H1 (cell line): ENCODE data around the gene NRAS. TPM values are rescaled to one million over a fixed set of nuclear protein-coding genes. Genes with fewer than 3 reads are reported as not detected.

ENCODE experiments used
- CTCF ChIA-PET: fragments of 300-600 bp; sonication (Branson Sonifier 250); formaldehyde crosslinking; loops from one replicate; lab custom pipeline; 2021; ENCODE audit not compliant: partially characterized antibody; lab: Charles Lee
- POLR2A ChIA-PET: fragments of 300-600 bp; sonication (Branson Sonifier 250); formaldehyde crosslinking; loops from one replicate; lab custom pipeline; 2021; ENCODE audit warnings: inconsistent platforms; ENCODE audit not compliant: partially characterized antibody; lab: Charles Lee
- DNase-seq, 2 experiments: peaks; one replicate each; pipeline versions ENCODE4 v3.0.0 to v3.0.0-alpha.2; 2010 to 2022; ENCODE audit warnings: low spot score in 2 of 2, low read depth in 1 of 2, mixed read lengths in 1 of 2
- FAIRE-seq: peaks from 2 replicates; lab custom pipeline; 2011; peaks lifted over from hg19 to GRCh38; lab: Jason Lieb, UNC
- H2AFZ ChIP-seq: 2 replicates; pipeline ENCODE4 v1.8.1; 2012; ENCODE audit warnings: low read length, inconsistent platforms
- H2AK5ac ChIP-seq: 2 replicates; pipeline ENCODE4 v1.6.1; 2013; ENCODE audit warnings: low read depth, low read length
- H2BK120ac ChIP-seq: replicated peaks from 2 replicates; pipeline ENCODE3; 2013; ENCODE audit warnings: low read depth, low read length, inconsistent platforms
- H2BK12ac ChIP-seq: 2 replicates; pipeline ENCODE4 v1.6.1; 2013; ENCODE audit warnings: low read depth, low read length
- H2BK15ac ChIP-seq: 2 replicates; pipeline ENCODE4 v1.6.1; 2013; ENCODE audit warnings: low read length
- H2BK20ac ChIP-seq: 2 replicates; pipeline ENCODE4 v1.6.1; 2013; ENCODE audit warnings: low read length
- H2BK5ac ChIP-seq: 2 replicates; pipeline ENCODE4 v1.6.1; 2013; ENCODE audit warnings: low read depth, low read length
- H3K14ac ChIP-seq: 2 replicates; pipeline ENCODE4 v1.6.1; 2013; ENCODE audit warnings: inconsistent platforms; ENCODE audit not compliant: insufficient read length
- H3K18ac ChIP-seq: 2 replicates; pipeline ENCODE4 v1.6.1; 2013; ENCODE audit warnings: low read length; ENCODE audit errors: extremely low read depth
- H3K23ac ChIP-seq: 2 replicates; pipeline ENCODE4 v1.6.1; 2013; ENCODE audit warnings: inconsistent platforms; ENCODE audit not compliant: insufficient read length
- H3K23me2 ChIP-seq: 2 replicates; pipeline ENCODE4 v1.6.1; 2013; ENCODE audit warnings: low read depth, low read length
- H3K27ac ChIP-seq: 2 replicates; pipeline ENCODE4 v1.6.1; 2011; ENCODE audit warnings: low read depth, low read length, inconsistent platforms
- H3K27me3 ChIP-seq, 4 experiments: replicated peaks in 1 of 4; 1 replicate in 1 of 4; 2 replicates in 3 of 4; pipeline versions ENCODE4 v1.6.1 to v1.8.1; 2011 to 2013; ENCODE audit warnings: low read length in 3 of 4, mild to moderate bottlenecking in 3 of 4, inconsistent platforms in 2 of 4, mixed read lengths in 2 of 4, moderate library complexity in 1 of 4; ENCODE audit not compliant: control insufficient read depth in 3 of 4, insufficient read depth in 3 of 4; ENCODE audit errors: extremely low read depth in 1 of 4
- H3K36me3 ChIP-seq, 4 experiments: 2 replicates each; pipeline versions ENCODE4 v1.6.1 to v1.8.1; 2011 to 2013; ENCODE audit warnings: mild to moderate bottlenecking in 4 of 4, low read length in 3 of 4, moderate library complexity in 2 of 4, control low read depth in 1 of 4, inconsistent platforms in 1 of 4; ENCODE audit not compliant: insufficient read depth in 4 of 4, control insufficient read depth in 2 of 4
- H3K4ac ChIP-seq: replicated peaks from 2 replicates; pipeline ENCODE3; 2013; ENCODE audit warnings: low read length, low read depth, mixed read lengths, inconsistent platforms; ENCODE audit not compliant: insufficient read length
- H3K4me1 ChIP-seq, 4 experiments: replicated peaks in 1 of 4; 1 replicate in 1 of 4; 2 replicates in 3 of 4; pipeline versions ENCODE4 v1.6.1 to v1.8.1; 2011 to 2013; ENCODE audit warnings: low read length in 3 of 4, inconsistent platforms in 2 of 4, mixed read lengths in 1 of 4; ENCODE audit not compliant: insufficient read depth in 4 of 4, control insufficient read depth in 3 of 4
- H3K4me2 ChIP-seq, 2 experiments: 2 replicates each; pipeline versions ENCODE4 v1.6.1 to v1.8.1; 2011 to 2013; ENCODE audit warnings: low read depth in 2 of 2, low read length in 2 of 2, control low read depth in 1 of 2, inconsistent platforms in 1 of 2, mild to moderate bottlenecking in 1 of 2; ENCODE audit not compliant: insufficient read depth in 1 of 2
- H3K4me3 ChIP-seq, 4 experiments: fragments of 200-600, 300-600 bp in 1 of 4; sonication (generic), shearing (Covaris generic), sonication (Bioruptor Twin) in 1 of 4; 2 replicates each; pipeline versions ENCODE4 v1.5.1 to v1.8.1; 2011 to 2016; ENCODE audit warnings: low read length in 4 of 4, low read depth in 3 of 4, control low read depth in 2 of 4, inconsistent platforms in 2 of 4, mild to moderate bottlenecking in 2 of 4, mixed read lengths in 1 of 4, moderate library complexity in 1 of 4; ENCODE audit not compliant: insufficient read depth in 2 of 4; ENCODE audit errors: extremely low read depth in 1 of 4
- H3K56ac ChIP-seq: replicated peaks from 2 replicates; pipeline ENCODE3; 2013; ENCODE audit warnings: low read depth, mild to moderate bottlenecking, mixed read lengths, low read length, inconsistent platforms; ENCODE audit not compliant: insufficient read length
- H3K79me1 ChIP-seq: 2 replicates; pipeline ENCODE4 v1.6.1; 2013; ENCODE audit warnings: low read depth, low read length, control low read depth
- H3K79me2 ChIP-seq, 2 experiments: 2 replicates each; pipeline versions ENCODE4 v1.6.1 to v1.8.1; 2012 to 2013; ENCODE audit warnings: low read length in 2 of 2, mild to moderate bottlenecking in 2 of 2, inconsistent platforms in 1 of 2; ENCODE audit not compliant: insufficient read depth in 2 of 2, control insufficient read depth in 1 of 2
- H3K9ac ChIP-seq, 4 experiments: replicated peaks in 1 of 4; 1 replicate in 1 of 4; 2 replicates in 3 of 4; pipeline versions ENCODE4 v1.6.1 to v1.8.1; 2011 to 2013; ENCODE audit warnings: low read depth in 3 of 4, low read length in 3 of 4, control low read depth in 2 of 4, mild to moderate bottlenecking in 2 of 4, moderate library complexity in 2 of 4, inconsistent platforms in 1 of 4; ENCODE audit errors: extremely low read depth in 1 of 4
- H3K9me3 ChIP-seq, 2 experiments: 2 replicates each; pipeline versions ENCODE4 v1.6.1 to v1.8.1; 2012 to 2013; ENCODE audit warnings: mild to moderate bottlenecking in 2 of 2, moderate library complexity in 2 of 2, control low read depth in 1 of 2, inconsistent platforms in 1 of 2, low read depth in 1 of 2, low read length in 1 of 2, mixed read lengths in 1 of 2; ENCODE audit not compliant: insufficient read depth in 2 of 2
- H4K20me1 ChIP-seq, 2 experiments: replicated peaks in 1 of 2; 2 replicates each; pipeline versions ENCODE3 to v1.8.1; 2011 to 2013; ENCODE audit warnings: inconsistent platforms in 2 of 2, low read length in 2 of 2, mild to moderate bottlenecking in 1 of 2; ENCODE audit not compliant: insufficient read depth in 2 of 2, control insufficient read depth in 1 of 2
- H4K5ac ChIP-seq: 2 replicates; pipeline ENCODE4 v1.6.1; 2013; ENCODE audit warnings: low read length, low read depth, mixed read lengths, inconsistent platforms; ENCODE audit not compliant: insufficient read length
- H4K8ac ChIP-seq: 2 replicates; pipeline ENCODE4 v1.8.0; 2013; ENCODE audit warnings: mild to moderate bottlenecking, moderate library complexity, low read length, inconsistent platforms; ENCODE audit not compliant: insufficient read depth; ENCODE audit errors: extremely low read depth
- H4K91ac ChIP-seq: replicated peaks from 2 replicates; pipeline ENCODE3; 2013; ENCODE audit warnings: low read length, mixed read lengths, inconsistent platforms; ENCODE audit not compliant: insufficient read length
- ATF2 ChIP-seq: IDR thresholded peaks from 2 replicates; pipeline ENCODE4 v1.6.1; 2012; ENCODE audit warnings: low read length, inconsistent platforms
- BRCA1 ChIP-seq: IDR thresholded peaks from 2 replicates; pipeline ENCODE4 v1.6.1; 2012; ENCODE audit warnings: low read depth, low read length, improper control_type of control experiment
- GABPA ChIP-seq: IDR thresholded peaks from 2 replicates; pipeline ENCODE4 v1.6.1; 2011; ENCODE audit warnings: mild to moderate bottlenecking, low read length, moderate library complexity, borderline replicate concordance; ENCODE audit not compliant: insufficient read depth
- KDM4A ChIP-seq: IDR thresholded peaks from one replicate; pipeline ENCODE4 v1.7.1; 2012; ENCODE audit warnings: low read depth, mild to moderate bottlenecking, moderate library complexity, low read length, inconsistent platforms; ENCODE audit not compliant: severe bottlenecking
- PHF8 ChIP-seq: fragments of 200-600 bp; sonication (generic); conservative IDR thresholded peaks from 2 replicates; pipeline ENCODE4 v1.7.1; 2012; ENCODE audit warnings: low read depth, mild to moderate bottlenecking, inconsistent platforms, low read length, moderate library complexity
- POLR2AphosphoS5 ChIP-seq: IDR thresholded peaks from 2 replicates; pipeline ENCODE4 v1.6.1; 2011; ENCODE audit warnings: low read depth, low read length
- RFX5 ChIP-seq: IDR thresholded peaks from 2 replicates; pipeline ENCODE4 v1.6.1; 2011; ENCODE audit warnings: low read depth, low read length, improper control_type of control experiment, borderline replicate concordance
- SIN3A ChIP-seq, 2 experiments: IDR thresholded peaks in 1 of 2; conservative IDR thresholded peaks in 1 of 2; 2 replicates each; pipeline ENCODE4 v1.6.1; 2011 to 2012; ENCODE audit warnings: low read length in 2 of 2, improper control_type of control experiment in 1 of 2, low read depth in 1 of 2, mild to moderate bottlenecking in 1 of 2
- SIX5 ChIP-seq: IDR thresholded peaks from 2 replicates; pipeline ENCODE4 v1.6.1; 2011; ENCODE audit warnings: mild to moderate bottlenecking, low read depth, low read length
- TAF1 ChIP-seq: IDR thresholded peaks from 2 replicates; pipeline ENCODE4 v1.6.1; 2011; ENCODE audit warnings: mild to moderate bottlenecking, low read depth, low read length
- ZNF274 ChIP-seq: IDR thresholded peaks from 2 replicates; pipeline ENCODE4 v1.7.0; 2012; ENCODE audit warnings: low read length, borderline replicate concordance; ENCODE audit errors: extremely low read depth
- WGBS, 2 experiments: shearing (Covaris generic) in 1 of 2; methylation state at CpG; one replicate each; pipeline versions ENCODE4 v1.1.6 to v1.1.7; 2013 to 2015; ENCODE audit warnings: low lambda C conversion rate in 2 of 2, mixed read lengths in 2 of 2, inconsistent platforms in 1 of 2, low coverage in 1 of 2, missing lambda C conversion rate in 1 of 2; ENCODE audit not compliant: insufficient replicate concordance in 2 of 2, insufficient coverage in 1 of 2, insufficient read length in 1 of 2; ENCODE audit errors: extremely low coverage in 1 of 2, missing lambda C conversion rate in 1 of 2; 5-methylcytosine and 5-hydroxymethylcytosine counted together
- polyA plus RNA-seq, 7 experiments: library from polyadenylated mRNA; depleted of rRNA in 3 of 7; stranded (reverse) in 5 of 7; unstranded in 2 of 7; fragments of >200 nt in 5 of 7; fragments of 200-250 nt in 2 of 7; gene quantifications; 1 replicate in 5 of 7; 2 replicates in 1 of 7; 4 replicates in 1 of 7; pipeline versions ENCODE4 v1.2.1 to v1.2.3, GENCODE V29; 2011 to 2013; ENCODE audit warnings: missing spikeins in 2 of 7, mixed read lengths in 2 of 7
- total RNA-seq: library from RNA; stranded (reverse); fragmentation: NEBNext Ultra II Directional; extraction: Animal tissue kit (Norgen Biotek cat#: 25700); gene quantifications from 2 replicates; pipeline ENCODE4 v1.2.1, GENCODE V29; 2021

NRAS gene
- total and polyA plus RNA-seq, 2 of the 8 experiments (the other 6 are each of a cell fraction or from before 2014, with no cell fraction given) = 24.5 to 65.1 TPM

GRCh38 chr1:114690148-114690547 lies 26.4 kb downstream of the NRAS start:
- H3K23me2 ChIP-seq = no peaks in the 10 kb centered on the region
- WGBS, 2 experiments = 67% methylated on average over 1 of the region's 1 CpG; no CpG with 5 or more reads in 1 of the 2 experiments
- H3K4me1 ChIP-seq = no peaks in the 10 kb centered on the region
- H3K56ac ChIP-seq = no peak overlapping the region
- H3K14ac ChIP-seq = no peak overlapping the region
- no peaks in the 10 kb centered on the region for H3K36me3 ChIP-seq
- no peak overlapping the region for H3K4me2 ChIP-seq
- no peak overlapping the region for H3K27ac ChIP-seq
- H4K91ac ChIP-seq = no peak overlapping the region
- H4K20me1 ChIP-seq = no peaks in the 10 kb centered on the region
- no peak overlapping the region for H2BK12ac ChIP-seq
- no peaks in the 10 kb centered on the region for H3K79me2 ChIP-seq
- H3K4ac ChIP-seq = no peak overlapping the region
- DNase-seq (no peak), FAIRE-seq (no peak)
- no peak overlapping the region for H2BK15ac ChIP-seq
- H2BK120ac ChIP-seq = no peak overlapping the region
- no peaks in the 10 kb centered on the region for H3K79me1 ChIP-seq
- H3K27me3 ChIP-seq = no peaks in the 10 kb centered on the region; a peak in 1 of 7 replicates
- ChIA-PET POLR2A (interaction anchor here (1.1 to 1.4 kb wide), 2 partner anchors 15 to 27 kb away, joined by 3 read pairs; no protein-coding TSS in a partner anchor), CTCF (no interaction called here)
- H3K9me3 ChIP-seq = no peaks in the 10 kb centered on the region
- no peak overlapping the region for H2AK5ac ChIP-seq
- no peak overlapping the region for H3K9ac ChIP-seq
- H4K5ac ChIP-seq = no peak overlapping the region
- no peak overlapping the region for H2BK20ac ChIP-seq
- no peak overlapping the region for H2BK5ac ChIP-seq
- H2AFZ ChIP-seq = no peak overlapping the region
- H3K4me3 ChIP-seq = no peak overlapping the region
- no peak overlapping the region for H3K23ac ChIP-seq
- no peak overlapping the region for H4K8ac ChIP-seq
- no peak overlapping the region for H3K18ac ChIP-seq
- TF ChIP-seq PHF8 (no peak), RFX5 (no peak), ATF2 (no peak), SIX5 (no peak), TAF1 (no peak), ZNF274 (no peak), KDM4A (no peak), POLR2AphosphoS5 (no peak), BRCA1 (no peak), GABPA (no peak), SIN3A (conservative IDR thresholded peaks at IDR 0.05 in 1 of 2, IDR thresholded peaks at IDR 0.05 in 1 of 2; ENCODE audit: low read depth in 1 of 2, low read length in 2 of 2) (no peak)
